GM23338 (cell line): ENCODE results near the gene BTBD18. TPM values are rescaled to one million over a fixed set of nuclear protein-coding genes. Genes with fewer than 3 reads are reported as not detected.
A peak's percentile ranks its signal among the peaks of the same experiment; 100 is the strongest.

Source experiments
- ATAC-seq: fragments of 200-7000 bp; cut with Tn5 transposase; 3 replicates; pipeline ENCODE4 v1.9.1; 2020
- DNase-seq: peaks from one replicate; pipeline ENCODE4 v3.0.0-alpha.2; 2015; ENCODE audit warnings: low spot score
- H2AFZ ChIP-seq: fragments of 200-600 bp; sonication (generic); 2 replicates; pipeline ENCODE4 v1.8.0; 2016; ENCODE audit warnings: antibody characterized with exemption, mild to moderate bottlenecking, moderate library complexity
- H3F3A ChIP-seq: fragments of 200-600 bp; sonication (generic); replicated peaks from 2 replicates; pipeline ENCODE4 v1.8.0; 2017; ENCODE audit warnings: antibody characterized with exemption, mixed run types, low read depth
- H3K27ac ChIP-seq: fragments of 200-600 bp; sonication (generic); 2 replicates; pipeline ENCODE4 v1.6.1; 2016; ENCODE audit warnings: low read depth
- H3K27me3 ChIP-seq: fragments of 200-600 bp; sonication (generic); 2 replicates; pipeline ENCODE4 v1.8.0; 2016; ENCODE audit warnings: mild to moderate bottlenecking, mixed run types, moderate library complexity; ENCODE audit not compliant: insufficient read depth
- H3K36me3 ChIP-seq: fragments of 200-600 bp; sonication (generic); 2 replicates; pipeline ENCODE4 v1.8.0; 2016; ENCODE audit warnings: mild to moderate bottlenecking; ENCODE audit not compliant: insufficient read depth
- H3K4me1 ChIP-seq: fragments of 200-600 bp; sonication (generic); 2 replicates; pipeline ENCODE4 v1.8.0; 2016; ENCODE audit warnings: mild to moderate bottlenecking, moderate library complexity; ENCODE audit not compliant: insufficient read depth
- H3K4me2 ChIP-seq: fragments of 200-600 bp; sonication (generic); 2 replicates; pipeline ENCODE4 v1.7.1; 2017; ENCODE audit warnings: mixed run types
- H3K4me3 ChIP-seq: fragments of 200-600 bp; sonication (generic); 2 replicates; pipeline ENCODE4 v1.6.1; 2016; ENCODE audit warnings: mixed run types
- H3K79me2 ChIP-seq: fragments of 200-600 bp; sonication (generic); replicated peaks from 2 replicates; pipeline ENCODE4 v1.8.0; 2017; ENCODE audit warnings: mild to moderate bottlenecking; ENCODE audit not compliant: insufficient read depth
- H3K9me2 ChIP-seq: fragments of 200-600 bp; sonication (generic); 2 replicates; pipeline ENCODE4 v1.8.0; 2017; ENCODE audit not compliant: insufficient read depth
- H4K20me1 ChIP-seq: fragments of 200-600 bp; sonication (generic); replicated peaks from 2 replicates; pipeline ENCODE4 v1.8.0; 2017; ENCODE audit warnings: mild to moderate bottlenecking; ENCODE audit not compliant: insufficient read depth
- H3K27ac Mint-ChIP-seq: 2 replicates; pipeline ENCODE4 v1.8.0; 2020; ENCODE audit warnings: inconsistent platforms, mild to moderate bottlenecking, moderate library complexity, mixed read lengths
- H3K27me3 Mint-ChIP-seq: 3 replicates; pipeline ENCODE4 v1.8.0; 2022; ENCODE audit warnings: low read depth, mild to moderate bottlenecking, moderate library complexity, mixed read lengths, inconsistent platforms; ENCODE audit not compliant: insufficient read depth, poor library complexity
- H3K36me3 Mint-ChIP-seq: 3 replicates; pipeline ENCODE4 v1.8.0; 2021; ENCODE audit warnings: low read depth, mild to moderate bottlenecking, inconsistent platforms, moderate library complexity, mixed read lengths
- H3K4me1 Mint-ChIP-seq: 3 replicates; pipeline ENCODE4 v1.8.0; 2020; ENCODE audit warnings: mild to moderate bottlenecking, inconsistent platforms, mixed read lengths
- H3K4me3 Mint-ChIP-seq: 3 replicates; pipeline ENCODE4 v1.8.0; 2021; ENCODE audit warnings: moderate library complexity, mild to moderate bottlenecking, inconsistent platforms, mixed read lengths
- H3K9me3 Mint-ChIP-seq: 3 replicates; pipeline ENCODE4 v1.8.0; 2020; ENCODE audit warnings: moderate library complexity, mild to moderate bottlenecking, inconsistent platforms, mixed read lengths
- EZH2 ChIP-seq: fragments of 200-600 bp; sonication (generic); IDR thresholded peaks from one replicate; pipeline ENCODE4 v1.8.0; 2017; ENCODE audit warnings: antibody characterized with exemption, mild to moderate bottlenecking, low read depth; ENCODE audit not compliant: unreplicated experiment
- EZH2phosphoT487 ChIP-seq: fragments of 200-600 bp; sonication (generic); IDR thresholded peaks from one replicate; pipeline ENCODE4 v1.8.1; 2018; ENCODE audit warnings: antibody characterized with exemption; ENCODE audit not compliant: unreplicated experiment
- JUNB ChIP-seq: IDR thresholded peaks from one replicate; pipeline ENCODE4 v1.6.1; 2016; ENCODE audit warnings: antibody characterized with exemption; ENCODE audit not compliant: unreplicated experiment
- NANOG ChIP-seq: IDR thresholded peaks from 2 replicates; pipeline ENCODE4 v1.6.1; 2016; ENCODE audit warnings: antibody characterized with exemption, borderline replicate concordance
- REST ChIP-seq: IDR thresholded peaks from one replicate; pipeline ENCODE4 v1.6.1; 2018; ENCODE audit warnings: antibody characterized with exemption; ENCODE audit not compliant: unreplicated experiment
- STAT1 ChIP-seq: IDR thresholded peaks from one replicate; pipeline ENCODE4 v1.6.1; 2016; ENCODE audit warnings: antibody characterized with exemption; ENCODE audit not compliant: unreplicated experiment
- ZNF331 ChIP-seq: fragments of 250-450 bp; sonication (Bioruptor Pico); IDR thresholded peaks from 2 replicates; pipeline ENCODE4 v1.5.0; 2020; ENCODE audit warnings: low read depth, mild to moderate bottlenecking, moderate library complexity
- ZNF462 ChIP-seq: fragments of 250-450 bp; sonication (Bioruptor Pico); IDR thresholded peaks from 2 replicates; pipeline ENCODE4 v1.5.0; 2020; ENCODE audit warnings: mild to moderate bottlenecking, moderate library complexity
- polyA plus RNA-seq: library from polyadenylated mRNA; unstranded; fragments of >200 nt; fragmentation: Nextera tagmentation; extraction: Ambion mirVana; gene quantifications from 2 replicates; pipeline ENCODE4 v1.2.1, GENCODE V29; 2016
- total RNA-seq: library from RNA; depleted of rRNA; stranded (reverse); fragments of >200 nt; shearing (Covaris generic); gene quantifications from 2 replicates; pipeline ENCODE4 v1.2.3, GENCODE V29; 2014

BTBD18 gene
- total and polyA plus RNA-seq, 2 experiments from 2014 or later: 0.29 TPM; not detected in 1

- TF ChIP-seq ZNF462 (CRISPR knock-in tag): no peak
- no peak for TF ChIP-seq STAT1
- TF ChIP-seq NANOG: no peak
- no peak for TF ChIP-seq EZH2
- no peak for TF ChIP-seq JUNB
These were observed 47.4 kb upstream of the BTBD18 start (continued) for GRCh38 chr11:57798905-57799559.

GRCh38 chr11:57793351-57794115 lies 41.9 kb upstream of the BTBD18 start:
- no peak for DNase-seq
- Histone ChIP-seq H3K27ac (peak overlapping the region; percentile 77), H3K4me3 (no peak overlapping the region), H3K79me2 (peaks cover 81% of the 10 kb centered on the region), H4K20me1 (peaks cover 14% of the 10 kb centered on the region; the same call in 1 of the 2 replicates), H3K4me1 (peaks cover 12% of the 10 kb centered on the region), H3K27me3 (no peaks in the 10 kb centered on the region), H3K9me2 (no peaks in the 10 kb centered on the region), H3K36me3 (peaks cover 27% of the 10 kb centered on the region), H3F3A (peaks cover 8% of the 10 kb centered on the region; the same call in 1 of the 2 replicates), H2AFZ (no peak overlapping the region), H3K4me2 (no peak overlapping the region)
- Mint-ChIP-seq H3K4me3 (no peak overlapping the region), H3K4me1 (peaks cover 18% of the 10 kb centered on the region), H3K27ac (peak overlapping the region; percentile 24), H3K9me3 (no peaks in the 10 kb centered on the region), H3K27me3 (no peaks in the 10 kb centered on the region), H3K36me3 (peaks cover 51% of the 10 kb centered on the region)
- no peak for TF ChIP-seq STAT1
- no peak for TF ChIP-seq NANOG
- TF ChIP-seq EZH2phosphoT487: no peak
- TF ChIP-seq REST: no peak
- TF ChIP-seq EZH2: no peak
- no peak for TF ChIP-seq ZNF331 (CRISPR knock-in tag)
- no peak for ATAC-seq
